Measurements from ENCODE around the gene CCDC85A. TPM values are rescaled to one million over a fixed set of nuclear protein-coding genes. Genes with fewer than 3 reads are reported as not detected.

Gene CCDC85A
- polyA plus RNA-seq, 1 of the 3 experiments (the other 2 are of a cell fraction) = 48.7 TPM

DNA sequence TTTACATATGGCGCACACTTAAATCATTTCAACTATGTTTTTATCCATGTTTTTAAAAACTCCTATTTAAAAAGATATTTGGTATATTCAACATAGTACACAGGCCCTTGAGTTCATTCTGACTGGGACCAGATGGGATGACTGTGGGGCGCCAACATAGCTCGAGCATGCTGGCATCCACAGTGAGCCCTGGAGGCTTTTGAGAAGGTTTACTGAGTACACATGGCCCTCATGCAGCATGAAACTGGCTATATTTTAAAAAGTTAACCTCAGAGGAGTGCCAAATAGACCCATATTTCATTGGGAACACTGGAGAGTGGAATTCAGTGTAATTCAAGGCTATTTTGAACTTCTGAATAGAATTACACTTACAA is 83.6 kb downstream of the CCDC85A start:
- no peak overlapping the region for H3K9ac ChIP-seq
- peaks cover 25% of the 10 kb centered on the region for H3F3A ChIP-seq (replicated peaks; ENCODE audit: insufficient read depth)
- CTCF ChIA-PET = no interaction called here
- H3K27me3 ChIP-seq (ENCODE audit: insufficient read depth) = no peaks in the 10 kb centered on the region
- no peak overlapping the region for H2AFZ ChIP-seq (ENCODE audit: low read depth)
- TF ChIP-seq EP300 (IDR thresholded peaks at IDR 0.05; ENCODE audit: borderline replicate concordance in 1 of 2, low read depth in 1 of 2, low read length in 1 of 2) = no peak
- TF ChIP-seq GATA2 (CRISPR knock-in tag; IDR thresholded peaks at IDR 0.05) = no peak
- TF ChIP-seq ELF1 (IDR thresholded peaks at IDR 0.05) = no peak
- no peak for TF ChIP-seq FOSL2 (IDR thresholded peaks at IDR 0.05; ENCODE audit: borderline replicate concordance, low read depth)
- TF ChIP-seq TCF12 (IDR thresholded peaks at IDR 0.05) = no peak
- TF ChIP-seq, protein P1, sequence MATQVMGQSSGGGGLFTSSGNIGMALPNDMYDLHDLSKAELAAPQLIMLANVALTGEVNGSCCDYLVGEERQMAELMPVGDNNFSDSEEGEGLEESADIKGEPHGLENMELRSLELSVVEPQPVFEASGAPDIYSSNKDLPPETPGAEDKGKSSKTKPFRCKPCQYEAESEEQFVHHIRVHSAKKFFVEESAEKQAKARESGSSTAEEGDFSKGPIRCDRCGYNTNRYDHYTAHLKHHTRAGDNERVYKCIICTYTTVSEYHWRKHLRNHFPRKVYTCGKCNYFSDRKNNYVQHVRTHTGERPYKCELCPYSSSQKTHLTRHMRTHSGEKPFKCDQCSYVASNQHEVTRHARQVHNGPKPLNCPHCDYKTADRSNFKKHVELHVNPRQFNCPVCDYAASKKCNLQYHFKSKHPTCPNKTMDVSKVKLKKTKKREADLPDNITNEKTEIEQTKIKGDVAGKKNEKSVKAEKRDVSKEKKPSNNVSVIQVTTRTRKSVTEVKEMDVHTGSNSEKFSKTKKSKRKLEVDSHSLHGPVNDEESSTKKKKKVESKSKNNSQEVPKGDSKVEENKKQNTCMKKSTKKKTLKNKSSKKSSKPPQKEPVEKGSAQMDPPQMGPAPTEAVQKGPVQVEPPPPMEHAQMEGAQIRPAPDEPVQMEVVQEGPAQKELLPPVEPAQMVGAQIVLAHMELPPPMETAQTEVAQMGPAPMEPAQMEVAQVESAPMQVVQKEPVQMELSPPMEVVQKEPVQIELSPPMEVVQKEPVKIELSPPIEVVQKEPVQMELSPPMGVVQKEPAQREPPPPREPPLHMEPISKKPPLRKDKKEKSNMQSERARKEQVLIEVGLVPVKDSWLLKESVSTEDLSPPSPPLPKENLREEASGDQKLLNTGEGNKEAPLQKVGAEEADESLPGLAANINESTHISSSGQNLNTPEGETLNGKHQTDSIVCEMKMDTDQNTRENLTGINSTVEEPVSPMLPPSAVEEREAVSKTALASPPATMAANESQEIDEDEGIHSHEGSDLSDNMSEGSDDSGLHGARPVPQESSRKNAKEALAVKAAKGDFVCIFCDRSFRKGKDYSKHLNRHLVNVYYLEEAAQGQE (IDR thresholded peaks at IDR 0.05; ENCODE audit: low read depth, low read length) = no peak
- no peak for TF ChIP-seq TAF1 (IDR thresholded peaks at IDR 0.05; ENCODE audit: borderline replicate concordance, low read depth, low read length)
- TF ChIP-seq SMC3 (IDR thresholded peaks at IDR 0.05; ENCODE audit: low read depth, low read length) = no peak
- TF ChIP-seq FOXJ3 (CRISPR knock-in tag; IDR thresholded peaks at IDR 0.05) = no peak
- TF ChIP-seq, protein P2, sequence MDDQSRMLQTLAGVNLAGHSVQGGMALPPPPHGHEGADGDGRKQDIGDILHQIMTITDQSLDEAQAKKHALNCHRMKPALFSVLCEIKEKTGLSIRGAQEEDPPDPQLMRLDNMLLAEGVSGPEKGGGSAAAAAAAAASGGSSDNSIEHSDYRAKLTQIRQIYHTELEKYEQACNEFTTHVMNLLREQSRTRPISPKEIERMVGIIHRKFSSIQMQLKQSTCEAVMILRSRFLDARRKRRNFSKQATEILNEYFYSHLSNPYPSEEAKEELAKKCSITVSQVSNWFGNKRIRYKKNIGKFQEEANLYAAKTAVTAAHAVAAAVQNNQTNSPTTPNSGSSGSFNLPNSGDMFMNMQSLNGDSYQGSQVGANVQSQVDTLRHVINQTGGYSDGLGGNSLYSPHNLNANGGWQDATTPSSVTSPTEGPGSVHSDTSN (IDR thresholded peaks at IDR 0.05) = no peak
- TF ChIP-seq RCOR1 (IDR thresholded peaks at IDR 0.05; ENCODE audit: low read length) = no peak
- no peak for TF ChIP-seq CHD2 (IDR thresholded peaks at IDR 0.05; ENCODE audit: low read length, partially characterized antibody)
- TF ChIP-seq, protein P3, sequence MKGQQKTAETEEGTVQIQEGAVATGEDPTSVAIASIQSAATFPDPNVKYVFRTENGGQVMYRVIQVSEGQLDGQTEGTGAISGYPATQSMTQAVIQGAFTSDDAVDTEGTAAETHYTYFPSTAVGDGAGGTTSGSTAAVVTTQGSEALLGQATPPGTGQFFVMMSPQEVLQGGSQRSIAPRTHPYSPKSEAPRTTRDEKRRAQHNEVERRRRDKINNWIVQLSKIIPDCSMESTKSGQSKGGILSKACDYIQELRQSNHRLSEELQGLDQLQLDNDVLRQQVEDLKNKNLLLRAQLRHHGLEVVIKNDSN (IDR thresholded peaks at IDR 0.05; ENCODE audit: borderline replicate concordance, low read depth) = no peak
- TF ChIP-seq, protein P4, sequence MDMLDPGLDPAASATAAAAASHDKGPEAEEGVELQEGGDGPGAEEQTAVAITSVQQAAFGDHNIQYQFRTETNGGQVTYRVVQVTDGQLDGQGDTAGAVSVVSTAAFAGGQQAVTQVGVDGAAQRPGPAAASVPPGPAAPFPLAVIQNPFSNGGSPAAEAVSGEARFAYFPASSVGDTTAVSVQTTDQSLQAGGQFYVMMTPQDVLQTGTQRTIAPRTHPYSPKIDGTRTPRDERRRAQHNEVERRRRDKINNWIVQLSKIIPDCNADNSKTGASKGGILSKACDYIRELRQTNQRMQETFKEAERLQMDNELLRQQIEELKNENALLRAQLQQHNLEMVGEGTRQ (IDR thresholded peaks at IDR 0.05; ENCODE audit: borderline replicate concordance, low read depth, low read length) = no peak
- no peak for TF ChIP-seq RXRA (IDR thresholded peaks at IDR 0.05; ENCODE audit: borderline replicate concordance, low read depth)
- TF ChIP-seq RFX5 (IDR thresholded peaks at IDR 0.05; ENCODE audit: low read length) = no peak
- no peak for TF ChIP-seq GABPA (IDR thresholded peaks at IDR 0.05; ENCODE audit: low read depth)
- H3K4me2 ChIP-seq = no peak overlapping the region
- DNase-seq = no peak
- H3K9me3 ChIP-seq = no peaks in the 10 kb centered on the region
- POLR2A ChIA-PET = no interaction called here
- H3K27ac ChIP-seq (ENCODE audit: low read depth in 2 of 2, low read length in 1 of 2) = no peak overlapping the region
- peaks cover 0 to 3% of the 10 kb centered on the region in 2 experiments; a peak in 1 of 4 replicates for H3K4me1 ChIP-seq (ENCODE audit: control insufficient read depth in 1 of 2, insufficient read depth in 2 of 2, low read depth in 1 of 2, low read length in 1 of 2)
- 75% methylated on average over 3 of the region's 3 CpGs for WGBS (ENCODE audit: low lambda C conversion rate)
- H3K9me2 ChIP-seq = no peaks in the 10 kb centered on the region
- peaks cover 100% of the 10 kb centered on the region for H3K79me2 ChIP-seq (ENCODE audit: insufficient read depth)
- H3K36me3 ChIP-seq (replicated peaks in 1 of 2; ENCODE audit: control insufficient read depth in 1 of 2, insufficient read depth in 2 of 2, low read length in 1 of 2) = peaks cover 0 to 39% of the 10 kb centered on the region in 2 experiments
- peaks cover 98% of the 10 kb centered on the region for H4K20me1 ChIP-seq (ENCODE audit: insufficient read depth)
- no peak overlapping the region for H3K4me3 ChIP-seq (ENCODE audit: low read depth in 2 of 2, low read length in 1 of 2)

Data from SK-N-SH (cell line).